ENCODE data around the gene HIRA.
A peak's percentile ranks its signal among the peaks of the same experiment; 100 is the strongest.
"Not testable (repeated sequence)": the region's sequence is repeated elsewhere in the genome, so short reads cannot be mapped to it uniquely, and the experiment has no call there.

Gene HIRA

DNA sequence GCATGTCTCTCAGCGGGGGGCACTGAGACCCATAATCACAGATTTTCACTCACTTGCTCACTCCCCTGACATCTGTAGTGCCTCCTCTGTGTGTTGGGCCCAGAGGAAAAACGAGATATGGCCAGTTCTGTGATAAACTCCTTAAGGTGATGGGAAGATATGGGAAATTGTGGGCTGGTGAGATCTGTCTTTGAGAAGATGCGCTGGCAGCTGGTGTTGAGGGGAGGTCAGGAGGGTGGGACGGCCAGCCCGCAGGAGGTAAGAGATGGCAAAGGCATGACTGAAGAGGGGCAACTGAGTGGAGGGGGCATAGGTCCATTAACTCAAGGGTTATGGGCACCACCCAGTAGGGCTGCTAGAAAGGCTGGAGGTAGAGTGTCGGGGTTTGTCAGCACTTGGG lies 79.9 kb downstream of the HIRA start:
- DNase-seq: no peak

DNA sequence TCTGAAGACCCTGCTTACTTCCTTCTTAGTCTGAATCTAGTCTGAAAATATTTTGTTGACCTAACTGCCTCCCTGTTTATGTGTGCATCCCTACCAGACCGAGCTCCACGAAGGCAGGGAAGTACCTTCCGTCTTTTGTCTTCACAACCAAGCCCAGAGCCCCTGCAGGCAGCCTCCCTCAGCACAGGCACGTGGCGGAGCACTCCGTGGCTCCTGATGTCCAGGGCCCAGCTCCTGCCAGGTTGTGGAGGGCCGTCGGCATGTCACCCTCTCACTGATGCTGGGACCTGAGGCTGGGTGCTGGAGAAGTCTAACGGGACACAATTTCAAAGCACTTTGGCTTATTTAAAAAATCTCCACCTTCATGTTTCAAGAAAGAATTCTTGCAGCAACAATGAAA lies 80.6 kb downstream of the HIRA start:
- DNase-seq: no peak

DNA sequence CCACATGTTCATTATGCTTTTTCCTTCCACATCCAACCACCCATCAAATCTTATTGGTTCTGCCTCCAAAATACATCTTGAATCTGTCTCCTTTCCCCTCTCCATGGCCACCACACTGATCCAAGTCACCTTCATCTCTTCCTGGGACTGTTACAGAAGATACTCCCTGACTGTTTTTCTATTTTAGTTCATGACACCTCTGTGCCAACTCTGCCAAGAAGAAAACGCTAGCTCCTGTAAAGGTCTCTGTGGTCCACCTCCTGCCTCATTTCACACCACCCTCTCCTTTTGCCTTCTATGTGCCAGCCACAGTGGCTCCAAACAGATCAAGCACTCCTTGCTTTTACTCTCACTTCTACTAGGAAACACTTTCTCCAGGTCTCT lies 81.1 kb downstream of the HIRA start:
- DNase-seq: no peak

DNA sequence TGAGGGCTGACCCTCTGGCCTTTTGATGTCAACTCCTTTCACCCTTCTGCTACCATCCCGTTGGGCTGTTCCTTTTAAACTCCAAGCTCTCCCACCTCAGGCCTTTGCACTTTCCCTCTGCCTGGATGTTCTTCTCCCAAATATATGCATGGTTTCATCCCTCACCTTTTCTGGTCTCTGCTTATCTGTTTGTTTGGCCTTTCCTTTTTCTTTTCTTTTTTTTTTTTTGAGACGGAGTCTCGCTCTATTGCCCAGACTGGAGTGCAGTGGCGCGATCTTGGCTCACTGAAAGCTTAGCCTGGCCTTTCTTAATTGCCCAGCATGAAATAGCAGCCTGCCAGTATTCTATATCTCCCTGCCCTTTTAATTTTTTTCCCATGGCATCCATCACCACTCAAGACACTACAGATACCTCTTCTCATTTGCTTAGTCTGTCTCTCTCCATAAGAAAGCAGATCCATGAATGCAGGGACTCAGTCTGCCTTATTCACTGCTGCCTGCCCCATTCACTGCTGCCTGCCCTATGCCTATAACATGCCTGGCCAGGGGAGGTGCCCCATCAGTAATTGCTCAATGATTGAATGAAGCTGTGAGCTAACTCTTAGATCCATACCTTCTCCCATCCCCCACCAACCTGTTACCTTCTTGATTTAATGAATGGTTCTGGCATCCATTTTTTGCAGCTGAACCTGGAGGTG lies 81.6 kb downstream of the HIRA start:
- no peak for DNase-seq

DNA sequence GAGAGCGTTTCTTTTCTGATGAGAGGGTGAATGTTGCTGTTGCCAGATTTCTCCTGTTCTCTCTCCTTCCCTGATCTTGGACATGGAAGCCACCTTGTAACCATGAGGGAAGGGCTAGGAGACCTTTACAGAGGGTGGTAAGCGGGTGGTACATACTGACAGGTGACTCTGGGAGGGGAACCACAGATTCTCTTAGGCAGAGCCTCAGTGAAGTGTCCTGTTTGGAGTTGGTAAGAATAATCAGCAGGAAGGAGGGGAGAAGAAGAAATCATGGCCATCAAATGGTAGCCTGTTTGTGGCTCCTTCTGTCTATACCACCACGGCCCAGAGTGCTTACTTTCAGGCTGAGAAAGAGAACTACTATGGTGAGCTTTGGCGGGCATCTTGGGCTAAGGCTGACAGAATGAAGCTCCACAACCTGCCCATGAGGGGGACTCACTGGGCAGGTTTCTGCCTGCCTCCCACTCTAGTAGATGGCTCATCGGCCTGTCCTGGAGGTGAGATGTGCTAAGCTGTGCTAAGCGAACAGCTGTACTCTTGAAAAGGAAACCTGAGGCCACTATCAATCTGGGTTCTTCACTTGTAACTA lies 84.8 kb downstream of the HIRA start:
- no peak for DNase-seq

DNA sequence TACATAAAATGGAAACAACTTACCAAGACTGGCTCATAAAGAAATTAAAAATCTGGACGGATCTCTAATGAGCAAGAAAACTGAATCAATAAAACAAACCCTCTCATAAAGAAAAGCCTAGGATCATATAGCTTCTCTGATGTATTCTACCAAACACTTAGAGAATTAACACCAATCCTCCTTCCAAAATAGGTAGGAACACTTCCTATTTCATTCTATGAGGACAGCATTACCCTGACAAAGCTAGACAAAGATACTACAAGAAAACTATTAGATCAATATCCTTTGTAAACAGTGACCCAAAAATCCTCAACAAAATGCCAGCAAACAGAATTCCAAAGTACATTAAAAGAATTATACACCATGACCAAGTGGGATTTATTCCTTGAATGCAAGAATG lies 87.1 kb downstream of the HIRA start:
- DNase-seq: no peak

DNA sequence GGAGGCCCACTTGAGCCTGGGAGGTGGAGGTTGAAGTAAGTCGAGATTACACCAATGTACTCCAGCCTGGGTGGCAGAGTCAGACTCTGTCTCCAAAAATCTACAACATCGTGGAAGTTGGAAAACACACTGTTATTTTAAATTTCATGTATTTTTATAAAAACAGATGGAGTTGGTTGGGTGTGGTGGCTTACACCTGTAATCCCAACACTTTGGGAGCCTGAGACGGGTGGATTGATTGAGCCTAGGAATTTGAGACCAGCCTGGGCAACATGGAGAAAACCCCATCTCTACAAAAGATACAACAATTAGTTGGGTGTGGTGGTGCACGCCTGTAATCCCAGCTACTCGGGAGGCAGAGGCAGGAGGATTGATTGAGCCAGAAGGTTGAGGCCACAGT lies 88.1 kb downstream of the HIRA start:
- DNase-seq: no peak

DNA sequence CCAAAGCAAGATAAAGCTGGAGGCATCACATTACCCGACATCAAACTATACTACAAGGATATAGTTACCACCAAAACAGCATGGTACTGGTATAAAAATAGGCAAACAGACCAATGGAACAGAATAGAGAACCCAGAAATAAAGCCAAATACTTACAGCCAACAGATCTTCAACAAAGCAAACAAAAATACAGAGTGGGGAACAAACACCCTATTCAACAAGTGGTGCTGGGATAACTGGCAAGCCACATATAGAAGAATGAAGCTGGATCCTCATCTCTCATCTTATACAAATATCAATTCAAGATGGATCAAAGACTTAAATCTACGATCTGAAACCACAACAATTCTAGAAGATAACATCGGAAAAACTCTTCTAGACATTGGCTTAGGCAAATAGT lies 90.0 kb downstream of the HIRA start:
- no peak for DNase-seq

DNA sequence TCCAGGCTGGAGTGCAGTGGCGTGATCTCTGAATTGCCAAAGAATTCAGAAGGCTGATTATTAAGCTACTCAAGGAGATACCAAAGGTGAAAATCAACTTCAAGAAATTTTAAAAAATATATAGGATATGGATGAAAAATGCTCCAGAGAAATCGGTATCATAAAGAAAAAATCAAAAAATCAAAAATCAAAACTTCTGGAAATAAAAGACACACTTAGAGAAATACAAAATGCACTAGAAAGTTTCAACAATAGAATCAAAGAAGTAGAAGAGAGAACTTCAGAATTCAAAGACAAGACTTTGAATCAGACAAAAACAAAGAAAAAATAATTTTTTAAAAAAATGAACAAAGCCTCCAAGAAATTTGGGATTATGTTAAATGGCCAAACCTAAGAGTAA lies 94.4 kb downstream of the HIRA start:
- DNase-seq: no peak

DNA sequence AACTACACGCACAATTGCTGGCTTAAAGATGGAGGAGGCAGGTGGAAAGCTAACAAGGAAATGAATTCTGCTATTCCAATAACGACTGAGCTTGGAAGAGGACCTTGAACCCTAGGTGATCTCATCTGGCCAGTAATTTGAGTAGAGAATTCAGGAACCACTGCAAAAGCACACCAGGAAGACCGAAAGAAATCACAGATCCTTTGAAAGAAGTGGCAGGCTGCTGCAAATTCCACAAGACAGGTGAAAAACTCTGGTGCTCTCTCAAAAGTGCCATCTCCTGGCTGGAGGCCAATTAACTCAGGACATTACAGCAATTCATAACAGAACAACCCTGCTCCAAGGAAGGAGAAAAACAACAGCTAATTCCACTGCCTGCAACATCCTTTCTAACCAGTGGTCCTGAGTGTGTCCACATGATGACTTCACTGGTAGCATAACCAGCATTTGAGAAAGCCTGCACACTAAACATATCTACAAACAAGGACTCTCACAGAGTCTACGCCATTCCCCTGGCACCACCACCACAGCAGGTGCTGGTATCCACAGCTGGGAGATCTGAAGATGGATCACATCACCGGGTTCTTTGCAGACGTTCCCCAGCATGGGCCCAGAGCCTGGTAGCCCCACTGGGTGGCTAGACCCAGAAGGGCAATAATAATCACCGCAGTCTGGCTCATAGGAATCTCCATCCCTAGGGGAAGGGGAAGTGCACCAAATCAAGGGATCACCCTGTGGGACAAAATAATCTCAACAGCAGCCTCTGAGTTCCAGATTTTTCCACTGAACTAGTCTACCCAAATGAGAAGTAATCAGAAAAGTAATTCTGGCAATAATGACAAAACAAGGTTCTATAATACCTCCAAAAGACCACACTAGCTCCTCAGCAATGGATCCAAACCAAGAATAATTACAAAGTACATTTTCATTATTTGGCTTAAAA lies 95.1 kb downstream of the HIRA start:
- no peak for DNase-seq

DNA sequence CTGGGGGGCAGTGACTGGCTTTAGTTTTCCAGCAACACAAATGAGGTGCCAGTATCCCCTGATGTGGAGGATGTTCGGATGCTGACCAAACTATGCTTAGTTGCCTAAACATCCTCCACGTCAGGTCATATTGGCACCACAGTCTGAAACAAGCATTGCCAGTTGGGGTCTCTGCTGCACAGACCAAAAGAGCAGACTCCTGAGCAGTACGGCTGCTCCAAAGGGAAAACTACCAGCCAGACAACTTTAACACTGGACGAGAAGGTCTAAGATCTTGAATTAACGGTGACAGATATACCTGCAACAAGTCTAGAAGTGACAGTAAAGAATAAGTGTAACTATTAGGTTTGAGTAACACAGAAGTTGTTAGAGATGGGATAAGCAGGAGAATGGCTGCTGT lies 99.6 kb downstream of the HIRA start:
- DNase-seq: no peak

DNA sequence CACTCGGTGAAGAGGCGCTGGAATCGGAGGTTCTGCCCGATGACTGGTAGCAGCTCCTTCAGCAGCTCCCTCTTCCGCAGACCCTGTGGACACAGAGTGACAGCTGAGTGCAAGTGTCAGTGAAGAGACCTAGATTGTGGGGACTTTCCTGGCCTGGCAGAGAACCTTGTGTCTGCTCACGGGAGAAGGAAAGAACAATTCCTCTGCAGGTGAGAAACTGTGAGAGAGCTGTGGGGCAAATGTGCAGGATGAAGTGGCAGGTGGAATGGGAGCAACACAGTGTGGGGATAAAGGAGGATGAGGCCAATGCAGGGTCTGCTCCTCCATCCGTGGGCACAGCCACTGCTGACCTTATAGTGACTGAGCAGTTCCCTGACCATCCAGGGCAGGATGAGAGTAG lies 100.1 kb downstream of the HIRA start:
- DNase-seq: no peak

DNA sequence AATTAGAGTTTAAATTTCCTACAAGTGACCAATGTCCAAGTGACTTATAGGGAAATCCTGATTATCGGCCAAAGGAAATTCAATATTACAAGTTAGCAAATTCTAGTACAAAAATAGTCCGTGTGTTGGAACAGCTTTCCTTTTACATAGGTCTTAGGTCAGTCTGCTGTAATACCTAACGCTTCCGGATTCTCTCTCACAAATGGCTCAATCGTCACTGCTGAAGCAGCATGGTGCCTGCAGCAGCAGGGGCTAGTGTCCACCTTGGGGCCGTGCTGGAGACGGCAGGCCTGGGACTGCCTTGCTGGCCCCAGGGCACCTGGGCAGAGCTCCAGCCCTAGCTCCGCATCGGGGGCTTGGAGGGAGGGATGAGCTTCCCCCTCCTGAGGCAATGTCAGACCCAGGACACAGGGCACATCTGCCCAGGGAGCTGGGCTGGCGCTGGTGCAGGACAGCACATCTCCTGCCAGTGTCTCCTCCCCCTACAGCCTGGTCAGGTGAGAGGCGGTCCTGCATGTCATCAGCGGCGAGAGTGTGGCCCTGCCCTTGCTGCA lies 100.6 kb downstream of the HIRA start:
- no peak for DNase-seq

DNA sequence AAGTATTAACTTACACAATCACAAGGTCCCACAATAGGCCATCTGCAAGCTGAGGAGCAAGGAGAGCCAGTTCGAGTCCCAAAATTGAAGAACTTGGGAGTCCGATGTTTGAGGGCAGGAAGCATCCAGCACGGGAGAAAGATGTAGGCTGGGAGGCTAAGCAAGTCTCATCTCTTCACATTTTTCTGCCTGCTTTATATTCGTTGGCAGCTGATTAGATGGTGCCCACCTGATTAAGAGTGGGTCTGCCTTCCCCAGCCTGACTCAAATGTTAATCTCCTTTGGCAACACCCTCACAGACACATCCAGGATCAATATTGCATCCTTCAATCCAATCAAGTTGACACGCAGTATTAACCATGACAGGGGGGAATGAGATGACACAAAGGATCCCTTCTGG lies 101.3 kb downstream of the HIRA start:
- DNase-seq: not testable (repeated sequence)

DNA sequence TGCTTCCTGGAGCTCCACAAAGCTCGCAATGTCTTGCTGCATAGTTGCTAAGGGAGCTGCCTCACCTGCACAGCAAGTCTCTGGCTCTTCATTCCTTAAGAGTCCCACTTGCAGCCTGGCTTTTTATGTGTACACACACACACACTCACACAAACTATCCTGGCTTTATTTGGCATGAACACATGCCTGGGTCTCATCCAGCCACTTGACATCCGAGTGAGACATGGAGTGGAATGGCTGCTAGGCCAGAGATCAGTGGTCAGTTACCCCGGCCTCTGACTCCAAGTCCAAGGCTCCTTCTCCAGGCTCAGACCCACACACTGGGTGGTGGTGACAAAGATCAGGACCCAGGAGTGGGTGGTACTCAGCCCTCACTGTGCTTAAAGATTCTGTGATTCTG lies 102.1 kb downstream of the HIRA start:
- no peak for DNase-seq

DNA sequence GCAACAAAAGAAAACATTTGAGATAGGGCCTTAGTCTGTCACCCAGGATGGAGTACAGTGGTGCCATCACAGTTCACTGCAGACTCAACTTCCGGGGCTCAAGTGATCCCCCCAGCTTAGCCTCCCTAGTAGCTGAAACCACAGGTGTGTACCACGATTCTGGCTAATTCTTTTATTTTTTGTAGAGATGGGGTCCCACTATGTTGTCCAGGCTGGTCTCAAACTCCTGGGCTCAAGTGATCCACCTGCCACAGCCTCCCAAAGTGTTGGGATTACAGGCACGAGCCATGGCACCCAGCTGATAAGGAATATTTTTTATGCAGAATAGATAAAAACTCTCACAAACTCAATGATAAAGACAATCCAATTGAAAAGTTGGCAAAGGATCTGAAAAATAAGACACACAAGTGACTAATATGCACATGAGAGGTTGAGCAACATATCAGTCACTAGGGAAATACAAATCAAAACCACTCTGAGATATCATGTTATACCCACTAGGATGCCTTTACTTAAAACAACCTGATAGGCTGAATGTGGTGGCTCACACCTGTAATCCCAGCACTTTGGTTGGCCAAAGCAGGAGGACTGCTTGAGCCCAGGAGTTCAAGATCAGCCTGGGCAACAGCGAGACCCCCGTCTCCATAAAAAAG lies 106.1 kb downstream of the HIRA start:
- DNase-seq: peak; percentile 69

DNA sequence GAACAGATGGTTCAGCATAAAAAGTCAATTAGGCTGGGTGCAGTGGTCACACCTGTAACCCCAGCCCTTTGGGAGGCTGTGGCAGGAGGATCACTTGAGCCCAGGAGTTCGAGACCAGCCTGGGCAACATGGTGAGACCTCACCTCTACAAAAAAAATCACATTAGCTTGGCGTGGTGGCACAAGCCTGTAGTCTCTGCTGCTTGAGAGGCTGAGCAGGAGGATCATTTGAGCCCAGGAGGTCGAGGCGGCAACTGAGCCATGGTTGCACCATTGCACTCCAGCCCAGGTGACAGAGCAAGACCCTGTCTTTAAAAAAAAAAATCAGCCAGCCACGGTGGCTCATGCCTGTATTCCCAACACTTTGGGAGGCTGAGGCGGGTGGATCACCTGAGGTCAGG lies 108.1 kb downstream of the HIRA start:
- DNase-seq: not testable (repeated sequence)

DNA sequence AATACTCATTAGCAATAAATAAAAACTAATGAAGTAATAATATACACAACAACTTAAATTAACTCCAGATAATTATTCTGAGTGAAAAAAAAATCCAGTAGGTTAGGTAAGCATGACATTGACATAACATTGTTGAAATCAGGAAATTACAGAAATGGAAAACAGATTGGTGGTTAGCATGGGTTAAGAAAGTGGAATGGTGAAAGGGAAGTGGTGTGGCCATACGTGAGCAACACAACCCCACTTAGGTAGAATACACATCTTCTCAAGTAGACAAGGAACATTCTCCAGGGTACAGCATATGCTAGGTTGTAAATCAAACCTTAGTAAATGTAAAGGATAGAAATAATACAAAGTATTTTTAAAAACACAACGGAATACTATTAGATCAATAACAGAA lies 109.8 kb downstream of the HIRA start:
- DNase-seq: peak; percentile 10

DNA sequence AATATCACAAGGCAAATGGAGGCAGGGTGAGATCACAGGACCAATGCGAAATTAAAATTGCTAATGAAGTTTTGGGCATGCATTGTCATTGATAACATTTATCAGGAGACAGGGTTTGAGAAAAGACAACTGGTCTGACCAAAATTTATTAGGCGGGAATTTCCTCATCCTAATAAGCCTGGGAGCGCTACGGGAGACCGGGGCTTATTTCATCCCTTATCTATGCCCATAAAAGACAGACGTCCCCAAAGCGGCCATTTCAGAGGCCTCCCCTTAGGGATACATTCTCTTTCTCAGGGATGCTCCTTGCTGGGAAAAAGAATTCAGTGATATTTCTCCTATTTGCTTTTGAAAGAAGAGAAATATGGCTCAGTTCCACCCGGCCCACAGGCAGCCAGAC lies 111.4 kb downstream of the HIRA start:
- not testable (repeated sequence) for DNase-seq

DNA sequence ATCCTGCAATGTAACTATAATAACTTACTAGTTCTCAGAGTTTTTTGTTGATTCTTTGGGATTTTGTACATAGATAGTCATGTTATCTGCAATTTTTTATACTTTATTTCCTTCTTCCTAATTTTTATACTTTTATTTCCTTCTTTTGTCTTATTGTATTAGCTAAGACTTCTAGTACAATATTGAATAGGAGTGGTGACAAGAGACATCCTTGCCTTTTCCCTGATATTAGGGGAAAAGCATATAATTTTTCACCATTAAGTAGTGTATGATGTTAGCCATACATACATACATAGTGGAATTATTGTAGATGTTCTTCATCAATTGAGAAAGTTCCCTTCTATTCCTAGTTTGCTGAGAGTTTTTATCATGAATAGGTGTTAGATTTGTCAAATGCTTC lies 112.3 kb downstream of the HIRA start:
- DNase-seq: no peak

DNA sequence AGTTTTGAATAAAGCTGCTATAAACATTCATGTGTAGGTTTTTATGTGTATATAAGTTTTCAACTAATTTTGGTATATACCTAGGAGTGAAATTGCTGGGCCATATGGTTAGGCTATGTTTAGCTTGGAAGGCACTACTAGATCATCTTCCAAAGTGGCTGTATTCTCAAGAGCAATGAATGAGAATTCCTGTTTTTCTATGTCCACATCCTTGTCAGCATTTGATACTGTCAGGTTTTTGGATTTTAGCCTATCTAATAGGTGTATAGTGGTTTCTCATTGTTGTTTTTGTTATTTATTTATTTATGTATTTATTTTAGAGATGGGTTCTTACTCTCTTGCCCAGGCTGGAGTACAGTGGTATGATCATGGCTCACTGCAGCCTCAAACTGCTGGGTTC lies 113.7 kb downstream of the HIRA start:
- DNase-seq: no peak

DNA sequence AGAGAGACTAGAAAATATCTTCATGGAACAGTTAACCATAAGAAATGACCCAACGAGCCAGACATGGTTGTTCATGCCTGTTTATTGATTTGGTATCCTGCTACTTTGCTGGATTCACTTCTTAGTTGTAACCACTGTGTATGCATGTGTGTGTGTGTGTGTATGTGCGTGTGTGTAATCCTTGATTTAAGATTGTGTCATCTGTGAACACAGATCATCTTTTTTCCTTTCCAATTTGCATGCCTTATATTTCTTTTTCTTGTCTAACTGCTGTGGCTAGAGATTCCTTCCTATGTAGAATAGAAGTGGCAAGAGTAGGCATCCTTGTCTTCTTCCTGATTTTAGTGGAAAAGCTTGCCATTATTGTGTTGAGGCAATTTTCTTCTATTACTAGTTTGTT lies 123.7 kb downstream of the HIRA start:
- DNase-seq: no peak

DNA sequence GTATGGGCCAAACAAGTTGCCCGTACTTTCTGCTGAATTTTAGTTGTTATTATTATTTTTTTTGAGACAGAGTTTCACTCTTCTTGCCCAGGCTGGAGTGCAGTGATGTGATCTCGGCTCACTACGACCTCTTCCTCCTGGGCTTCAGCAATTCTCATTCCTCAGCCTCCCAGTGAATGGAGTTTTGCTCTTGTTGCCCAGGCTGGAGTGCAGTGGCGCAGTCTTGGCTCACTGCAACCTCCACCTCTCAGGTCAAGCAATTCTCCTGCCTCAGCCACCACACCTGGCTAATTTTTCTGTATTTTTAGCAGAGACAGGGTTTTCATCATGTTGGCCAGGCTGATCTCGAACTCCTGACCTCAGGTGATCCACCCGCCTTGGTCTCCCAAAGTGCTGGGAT lies 125.0 kb downstream of the HIRA start:
- not testable (repeated sequence) for DNase-seq
